Endothelial cell of umbilical vein (primary cell): ENCODE measurements around the gene FOXP1. TPM values are rescaled to one million over a fixed set of nuclear protein-coding genes. Genes with fewer than 3 reads are reported as not detected.

Source experiments
- BruUV-seq: library from RNA; stranded (reverse); fragments of 400-500 nt; replicated peaks from 2 replicates; lab custom pipeline; 2021; lab: Mats Ljungman, UMichigan
- CTCF ChIA-PET: fragments of 300-600, 350-600 bp; sonication (Branson Sonifier 250); formaldehyde crosslinking; loops from one replicate; lab custom pipeline; 2021; ENCODE audit warnings: antibody characterized with exemption, inconsistent platforms; lab: Charles Lee
- POLR2A ChIA-PET: fragments of 300-600, 350-600 bp; sonication (Branson Sonifier 250); formaldehyde crosslinking; loops from one replicate; lab custom pipeline; 2021; ENCODE audit warnings: antibody characterized with exemption, inconsistent platforms; lab: Charles Lee
- DNase-seq: peaks from one replicate; pipeline ENCODE4 v3.0.0-alpha.2; 2011; ENCODE audit warnings: low read depth, low spot score
- FAIRE-seq: peaks from 2 replicates; lab custom pipeline; 2011; peaks lifted over from hg19 to GRCh38; lab: Jason Lieb, UNC
- H2AFZ ChIP-seq: 2 replicates; pipeline ENCODE4 v1.6.0; 2012; ENCODE audit warnings: low read depth, low read length, control low read depth, inconsistent platforms
- H3K27ac ChIP-seq: 2 replicates; pipeline ENCODE4 v1.5.1; 2011; ENCODE audit warnings: low read depth, mild to moderate bottlenecking, control low read depth, low read length, moderate library complexity; ENCODE audit not compliant: insufficient read depth
- H3K27me3 ChIP-seq, 2 experiments: 2 replicates each; pipeline versions ENCODE4 v1.6.0 to v1.6.1; 2011; ENCODE audit warnings: low read length in 2 of 2, mixed read lengths in 1 of 2; ENCODE audit not compliant: control insufficient read depth in 2 of 2, insufficient read depth in 2 of 2
- H3K36me3 ChIP-seq, 2 experiments: 2 replicates in 1 of 2; 3 replicates in 1 of 2; pipeline ENCODE4 v1.5.1; 2011; ENCODE audit warnings: low read length in 2 of 2, mild to moderate bottlenecking in 1 of 2, moderate library complexity in 1 of 2; ENCODE audit not compliant: control insufficient read depth in 2 of 2, insufficient read depth in 2 of 2; ENCODE audit errors: extremely low read depth in 1 of 2
- H3K4me1 ChIP-seq: 3 replicates; pipeline ENCODE4 v1.5.1; 2011; ENCODE audit warnings: mild to moderate bottlenecking, low read length; ENCODE audit not compliant: control insufficient read depth, insufficient read depth; ENCODE audit errors: extremely low read depth
- H3K4me2 ChIP-seq: 2 replicates; pipeline ENCODE4 v1.6.1; 2011; ENCODE audit warnings: low read length, control low read depth, mixed read lengths; ENCODE audit not compliant: insufficient read depth
- H3K4me3 ChIP-seq, 3 experiments: fragments of 200-600 bp in 1 of 3; sonication (generic), shearing (Covaris generic) in 1 of 3; replicated peaks in 1 of 3; 2 replicates each; pipeline ENCODE4 v1.5.1; 2011 to 2016; ENCODE audit warnings: control low read depth in 3 of 3, low read length in 3 of 3, mild to moderate bottlenecking in 2 of 3, inconsistent platforms in 1 of 3, low read depth in 1 of 3, moderate library complexity in 1 of 3; ENCODE audit not compliant: insufficient read depth in 1 of 3
- H3K79me2 ChIP-seq: 2 replicates; pipeline ENCODE4 v1.6.0; 2012; ENCODE audit warnings: low read length, inconsistent platforms; ENCODE audit not compliant: control insufficient read depth, insufficient read depth
- H3K9ac ChIP-seq: replicated peaks from 2 replicates; pipeline ENCODE3; 2011; ENCODE audit warnings: low read length, control low read depth; ENCODE audit not compliant: insufficient read depth; ENCODE audit errors: extremely low read depth
- H3K9me1 ChIP-seq: replicated peaks from 3 replicates; pipeline ENCODE4 v1.6.0; 2011; ENCODE audit warnings: mild to moderate bottlenecking, low read length; ENCODE audit not compliant: control insufficient read depth, insufficient read depth; ENCODE audit errors: extremely low read depth
- H3K9me3 ChIP-seq: replicated peaks from 2 replicates; pipeline ENCODE4 v1.5.1; 2012; ENCODE audit warnings: low read length, inconsistent platforms; ENCODE audit not compliant: control insufficient read depth, insufficient read depth
- H4K20me1 ChIP-seq: replicated peaks from 2 replicates; pipeline ENCODE3; 2011; ENCODE audit warnings: mild to moderate bottlenecking, low read length; ENCODE audit not compliant: control insufficient read depth, insufficient read depth; ENCODE audit errors: extremely low read depth
- FOS ChIP-seq: IDR thresholded peaks from 2 replicates; pipeline ENCODE4 v1.6.1; 2011; ENCODE audit warnings: mild to moderate bottlenecking, low read length, moderate library complexity, borderline replicate concordance; ENCODE audit not compliant: insufficient read depth
- GATA2 ChIP-seq: IDR thresholded peaks from 2 replicates; pipeline ENCODE4 v1.7.0; 2011; ENCODE audit warnings: low read depth, mild to moderate bottlenecking, moderate library complexity, mixed read lengths, low read length; ENCODE audit not compliant: insufficient read length, insufficient read depth
- JUN ChIP-seq: IDR thresholded peaks from 2 replicates; pipeline ENCODE4 v1.6.1; 2011; ENCODE audit warnings: borderline replicate concordance, low read depth; ENCODE audit not compliant: insufficient read length, insufficient read depth
- MYC ChIP-seq: IDR thresholded peaks from one replicate; pipeline ENCODE4 v1.6.1; 2011; ENCODE audit warnings: mild to moderate bottlenecking, low read depth, low read length
- POLR2A ChIP-seq: IDR thresholded peaks from 2 replicates; pipeline ENCODE4 v1.6.1; 2012; ENCODE audit warnings: low read depth, mild to moderate bottlenecking, control low read depth, low read length
- dilution Hi-C: fragments of 300-500 bp; cut with MboI; formaldehyde crosslinking; loops from one replicate; pipeline ENCODE4 v1.15.0; 2019; ENCODE audit warnings: low sequenced_read_pairs; ENCODE audit not compliant: extremely low pct_ligation_motif_present
- intact Hi-C: fragments of 100-400 bp; cut with micrococcal nuclease; formaldehyde crosslinking; loops from one replicate; pipeline ENCODE4 v1.10.0; 2022
- polyA plus RNA-seq, 4 experiments: library from polyadenylated mRNA; depleted of rRNA in 3 of 4; stranded (reverse) in 3 of 4; unstranded in 1 of 4; fragments of >200 nt; gene quantifications; 2 replicates each; pipeline versions ENCODE4 v1.2.1 to v1.2.3, GENCODE V29; 2011 to 2012; ENCODE audit warnings: missing spikeins in 1 of 4
- total RNA-seq: library from RNA; stranded (reverse); gene quantifications from 2 replicates; pipeline ENCODE4 v1.2.3, GENCODE V29; 2021
- TF ChIP-seq, protein P1 (sequence below), 2 donors: IDR thresholded peaks; 1 replicate in 1 of 2; 2 replicates in 1 of 2; pipeline ENCODE4 v1.5.1; 2011; ENCODE audit warnings: low read length in 2 of 2, mild to moderate bottlenecking in 2 of 2, moderate library complexity in 2 of 2, control low read depth in 1 of 2, inconsistent platforms in 1 of 2, low read depth in 1 of 2; ENCODE audit not compliant: insufficient read depth in 1 of 2; ENCODE audit errors: extremely low read depth in 1 of 2

The FOXP1 gene
- total and polyA plus RNA-seq, 2 donors (not counting 3 experiments of a cell fraction or from before 2014, with no cell fraction given) = 41.0 to 107 TPM

DNA sequence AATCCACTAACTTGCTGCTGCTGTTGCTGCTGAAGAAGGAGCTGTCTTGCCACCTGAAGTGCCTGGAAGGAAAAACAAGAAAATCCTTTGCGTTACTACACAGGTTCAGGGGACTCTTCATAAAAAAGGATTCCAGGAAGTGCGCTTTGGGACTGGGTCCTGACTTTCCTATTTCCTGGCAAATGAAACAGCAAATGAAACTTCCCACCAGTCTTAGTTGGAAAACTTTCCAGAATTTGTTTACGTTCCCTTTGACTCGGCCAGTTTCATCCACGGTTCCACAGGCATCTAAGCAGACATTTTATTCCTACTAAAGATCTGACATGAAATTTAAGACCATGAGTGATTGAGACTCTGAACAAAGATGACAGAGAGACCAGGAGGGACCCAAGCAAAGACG lies 471.0 kb downstream of the FOXP1 start:
- dilution Hi-C loops (no loop called here), intact Hi-C loops (no loop called here)
- H3K79me2 ChIP-seq = peaks cover 6% of the 10 kb centered on the region
- no TSS peak for BruUV-seq
- H3K9ac ChIP-seq = no peak overlapping the region
- no peaks in the 10 kb centered on the region for H3K9me3 ChIP-seq
- DNase-seq (peak; percentile 45), FAIRE-seq (no peak)
- H3K4me2 ChIP-seq = no peak overlapping the region
- POLR2A ChIA-PET = no interaction called here
- TF ChIP-seq MYC (no peak), JUN (no peak), GATA2 (no peak), POLR2A (no peak), FOS (no peak)
- TF ChIP-seq, protein P1, sequence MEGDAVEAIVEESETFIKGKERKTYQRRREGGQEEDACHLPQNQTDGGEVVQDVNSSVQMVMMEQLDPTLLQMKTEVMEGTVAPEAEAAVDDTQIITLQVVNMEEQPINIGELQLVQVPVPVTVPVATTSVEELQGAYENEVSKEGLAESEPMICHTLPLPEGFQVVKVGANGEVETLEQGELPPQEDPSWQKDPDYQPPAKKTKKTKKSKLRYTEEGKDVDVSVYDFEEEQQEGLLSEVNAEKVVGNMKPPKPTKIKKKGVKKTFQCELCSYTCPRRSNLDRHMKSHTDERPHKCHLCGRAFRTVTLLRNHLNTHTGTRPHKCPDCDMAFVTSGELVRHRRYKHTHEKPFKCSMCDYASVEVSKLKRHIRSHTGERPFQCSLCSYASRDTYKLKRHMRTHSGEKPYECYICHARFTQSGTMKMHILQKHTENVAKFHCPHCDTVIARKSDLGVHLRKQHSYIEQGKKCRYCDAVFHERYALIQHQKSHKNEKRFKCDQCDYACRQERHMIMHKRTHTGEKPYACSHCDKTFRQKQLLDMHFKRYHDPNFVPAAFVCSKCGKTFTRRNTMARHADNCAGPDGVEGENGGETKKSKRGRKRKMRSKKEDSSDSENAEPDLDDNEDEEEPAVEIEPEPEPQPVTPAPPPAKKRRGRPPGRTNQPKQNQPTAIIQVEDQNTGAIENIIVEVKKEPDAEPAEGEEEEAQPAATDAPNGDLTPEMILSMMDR (IDR thresholded peaks at IDR 0.05; ENCODE audit: extremely low read depth in 1 of 2, insufficient read depth in 1 of 2, low read depth in 1 of 2, low read length in 2 of 2) = no peak
- H4K20me1 ChIP-seq = no peaks in the 10 kb centered on the region
- H3K27ac ChIP-seq = peak overlapping the region; percentile 40
- H2AFZ ChIP-seq = no peak overlapping the region
- peaks cover 51% of the 10 kb centered on the region for H3K4me1 ChIP-seq
- peaks cover 0 to 3% of the 10 kb centered on the region in 2 experiments for H3K36me3 ChIP-seq
- CTCF ChIA-PET = interaction anchor here (0.6 kb wide), 1 partner anchor 18 kb away, joined by 3 read pairs; no protein-coding TSS in a partner anchor
- no peaks in the 10 kb centered on the region for H3K9me1 ChIP-seq
- no peak overlapping the region for H3K4me3 ChIP-seq
- H3K27me3 ChIP-seq = no peaks in the 10 kb centered on the region
